KOPT-K1 (cell line): ENCODE results near the gene PLCXD1.
A peak's percentile ranks its signal among the peaks of the same experiment; 100 is the strongest.
"Not testable (repeated sequence)": the region's sequence is repeated elsewhere in the genome, so short reads cannot be mapped to it uniquely, and the experiment has no call there.

Experiments used
- H3K27ac ChIP-seq: fragments of 200-600 bp; sonication (generic); 2 replicates; pipeline ENCODE4 v1.5.1; 2016; ENCODE audit warnings: antibody characterized with exemption, mild to moderate bottlenecking, low read depth, low read length; ENCODE audit not compliant: poor library complexity, severe bottlenecking
- H3K36me3 ChIP-seq: fragments of 200-600 bp; sonication (generic); 2 replicates; pipeline ENCODE4 v1.5.1; 2017; ENCODE audit warnings: antibody characterized with exemption, mild to moderate bottlenecking, low read length, moderate library complexity; ENCODE audit not compliant: insufficient read depth
- H3K9me3 ChIP-seq: fragments of 200-600 bp; sonication (generic); 2 replicates; pipeline ENCODE4 v1.5.1; 2017; ENCODE audit warnings: antibody characterized with exemption, low read length, mild to moderate bottlenecking; ENCODE audit not compliant: insufficient read depth, poor library complexity, severe bottlenecking

The PLCXD1 gene

GRCh38 chrX:316351-317325 is 35.5 kb downstream of the PLCXD1 start:
- H3K36me3 ChIP-seq, result peaks cover 55% of the 10 kb centered on the region
- no peak overlapping the region for H3K27ac ChIP-seq
- no peaks in the 10 kb centered on the region for H3K9me3 ChIP-seq

- H3K36me3 ChIP-seq, result peaks cover 46% of the 10 kb centered on the region
- no peaks in the 10 kb centered on the region for H3K9me3 ChIP-seq
- no peak overlapping the region for H3K27ac ChIP-seq
Observed at GRCh38 chrX:317424-318067, 36.4 kb downstream of the PLCXD1 start.

GRCh38 chrX:318068-318738 is 37.0 kb downstream of the PLCXD1 start:
- Histone ChIP-seq H3K27ac (peak overlapping the region; percentile 96), H3K9me3 (no peaks in the 10 kb centered on the region), H3K36me3 (peaks cover 39% of the 10 kb centered on the region)

- peaks cover 32% of the 10 kb centered on the region for H3K36me3 ChIP-seq
- H3K27ac ChIP-seq, result peak within 1 kb of the TSS; percentile 96
- no peaks in the 10 kb centered on the region for H3K9me3 ChIP-seq
Observed at GRCh38 chrX:318739-319578, 37.8 kb downstream of the PLCXD1 start, which contains the start of gene GTPBP6. Gene GTPBP6, minus strand, starts transcription at chrX:318796. Its CDS starts 9 bp downstream, at chrX:318787.

GRCh38 chrX:319579-320125 is 38.5 kb downstream of the PLCXD1 start:
- H3K27ac ChIP-seq, result peak overlapping the region; percentile 96
- peaks cover 25% of the 10 kb centered on the region for H3K36me3 ChIP-seq
- H3K9me3 ChIP-seq, result no peaks in the 10 kb centered on the region

- no peaks in the 10 kb centered on the region for H3K9me3 ChIP-seq
- peaks cover 19% of the 10 kb centered on the region for H3K36me3 ChIP-seq
- H3K27ac ChIP-seq, result peak overlapping the region; percentile 96
Observed at GRCh38 chrX:320126-320783, 39.1 kb downstream of the PLCXD1 start.

GRCh38 chrX:323721-324628 is 42.8 kb downstream of the PLCXD1 start:
- Histone ChIP-seq H3K27ac (no peak overlapping the region), H3K9me3 (no peaks in the 10 kb centered on the region), H3K36me3 (no peaks in the 10 kb centered on the region)

GRCh38 chrX:324664-325063 is 43.5 kb downstream of the PLCXD1 start:
- H3K36me3 ChIP-seq, result not testable (repeated sequence)

GRCh38 chrX:327660-328126 is 46.5 kb downstream of the PLCXD1 start:
- peaks cover 10% of the 10 kb centered on the region for H3K36me3 ChIP-seq
- no peak overlapping the region for H3K27ac ChIP-seq
- H3K9me3 ChIP-seq, result no peaks in the 10 kb centered on the region

More at GRCh38 chrX:324664-325063, 43.5 kb downstream of the PLCXD1 start:
- not testable (repeated sequence) for H3K9me3 ChIP-seq, H3K27ac ChIP-seq

GRCh38 chrX:329291-329910 is 48.2 kb downstream of the PLCXD1 start:
- Histone ChIP-seq H3K9me3 (no peaks in the 10 kb centered on the region), H3K27ac (no peak overlapping the region), H3K36me3 (peaks cover 27% of the 10 kb centered on the region)

- not testable (repeated sequence) for H3K27ac ChIP-seq, H3K9me3 ChIP-seq
- peaks cover 36% of the 10 kb centered on the region for H3K36me3 ChIP-seq
Observed at GRCh38 chrX:330141-330725, 49.1 kb downstream of the PLCXD1 start.

GRCh38 chrX:330726-331150 is 49.6 kb downstream of the PLCXD1 start:
- peaks cover 41% of the 10 kb centered on the region for H3K36me3 ChIP-seq
- H3K9me3 ChIP-seq, result no peaks in the 10 kb centered on the region
- H3K27ac ChIP-seq, result no peak overlapping the region
